Epithelial cell of prostate (primary cell): ENCODE measurements around the gene MIEN1.
"Not testable (repeated sequence)": the region's sequence is repeated elsewhere in the genome, so short reads cannot be mapped to it uniquely, and the experiment has no call there.

Source experiments
- DNase-seq: peaks from one replicate; pipeline ENCODE4 v3.0.0-alpha.2; 2011; ENCODE audit warnings: low read depth, low spot score
- H3K27ac ChIP-seq: fragments of 450-650 bp; 2 replicates; pipeline ENCODE4 v1.5.1; 2017; ENCODE audit warnings: mild to moderate bottlenecking

The MIEN1 gene

DNA sequence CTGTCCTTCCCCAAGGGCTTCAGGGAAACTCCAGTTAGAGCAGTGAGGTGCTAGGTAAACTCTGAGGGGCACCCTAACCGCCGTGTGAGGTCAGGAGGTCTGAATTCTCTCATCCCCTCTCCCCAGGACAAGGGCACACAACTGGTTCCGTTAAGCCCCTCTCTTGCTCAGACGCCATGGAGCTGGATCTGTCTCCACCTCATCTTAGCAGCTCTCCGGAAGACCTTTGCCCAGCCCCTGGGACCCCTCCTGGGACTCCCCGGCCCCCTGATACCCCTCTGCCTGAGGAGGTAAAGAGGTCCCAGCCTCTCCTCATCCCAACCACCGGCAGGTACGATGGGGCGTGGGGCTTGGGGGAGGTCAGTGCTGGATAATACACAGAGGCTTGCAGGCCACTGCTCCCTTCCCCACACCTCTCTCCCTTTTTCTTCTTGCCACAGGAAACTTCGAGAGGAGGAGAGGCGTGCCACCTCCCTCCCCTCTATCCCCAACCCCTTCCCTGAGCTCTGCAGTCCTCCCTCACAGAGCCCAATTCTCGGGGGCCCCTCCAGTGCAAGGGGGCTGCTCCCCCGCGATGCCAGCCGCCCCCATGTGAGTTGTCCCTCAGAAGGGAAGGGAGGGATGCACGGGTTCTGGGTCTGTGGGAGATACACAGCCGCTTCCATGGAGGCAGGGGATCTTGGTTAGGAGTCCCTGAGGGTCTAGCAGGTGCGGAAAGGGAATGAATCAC is 12.0 kb upstream of the MIEN1 start:
- peak overlapping the region; percentile 99 for H3K27ac ChIP-seq
- no peak for DNase-seq

- peak; percentile 87 for DNase-seq
- H3K27ac ChIP-seq, result peak overlapping the region; percentile 99
Observed at GRCh38 chr17:39740357-39741111, 10.2 kb upstream of the MIEN1 start.

- peak overlapping the region; percentile 99 for H3K27ac ChIP-seq
- no peak for DNase-seq
Observed at GRCh38 chr17:39739885-39740356, 9.6 kb upstream of the MIEN1 start.

DNA sequence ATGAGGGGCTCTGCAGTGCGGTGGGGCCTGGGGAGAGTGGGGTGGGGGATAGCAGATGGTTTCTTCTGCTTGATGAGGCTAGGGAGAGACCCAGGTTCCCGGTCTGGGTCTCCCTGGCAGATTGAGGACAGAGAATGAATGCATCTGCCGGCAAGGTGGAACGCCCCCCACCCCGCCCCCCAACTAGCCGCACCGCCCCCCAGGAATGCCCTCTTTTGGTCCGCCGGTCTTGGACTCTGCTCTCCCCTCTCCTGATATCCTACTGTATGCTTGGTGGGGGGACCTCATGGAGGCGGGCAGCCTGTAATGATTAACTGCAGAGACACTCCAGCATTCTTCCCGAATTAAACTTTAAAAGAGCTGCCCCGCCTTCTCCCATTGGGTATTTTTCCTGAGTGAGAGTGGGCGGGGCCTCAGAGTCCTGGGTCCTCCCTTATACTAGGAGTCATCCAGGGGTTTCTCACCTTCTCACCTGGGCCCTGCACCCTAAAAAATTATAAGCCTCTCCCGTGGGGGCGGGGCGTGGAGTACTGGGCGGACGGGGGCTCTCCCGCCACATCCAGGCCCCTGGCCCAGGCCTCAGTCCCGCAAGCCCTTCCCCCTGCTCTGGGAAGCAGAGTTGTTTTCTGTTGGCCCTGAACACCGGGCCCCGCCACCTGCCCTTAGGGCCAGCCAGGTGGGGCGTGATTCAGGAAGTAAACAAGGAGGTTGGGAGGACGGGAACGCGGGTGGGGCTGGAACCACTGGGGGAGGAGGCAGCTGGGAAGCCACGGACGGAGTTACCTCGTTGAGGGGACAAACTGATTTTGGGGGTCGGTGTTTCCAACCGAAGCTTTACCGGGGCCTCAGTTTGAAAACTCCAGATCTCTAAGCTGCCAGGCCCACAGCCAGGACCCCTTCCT is 8.9 kb upstream of the MIEN1 start:
- DNase-seq, result peak; percentile 67
- peak overlapping the region; percentile 99 for H3K27ac ChIP-seq

GRCh38 chr17:39738568-39738901 is 8.2 kb upstream of the MIEN1 start:
- peak overlapping the region; percentile 99 for H3K27ac ChIP-seq
- DNase-seq, result no peak

GRCh38 chr17:39737760-39738567 is 7.6 kb upstream of the MIEN1 start, which contains the start of gene GRB7:
Gene GRB7 (plus strand): TSS chr17:39737938. CDS start chr17:39742302, 4,364 bp downstream.
- DNase-seq, result no peak
- peak within 1 kb of the TSS; percentile 99 for H3K27ac ChIP-seq

- H3K27ac ChIP-seq, result peak overlapping the region; percentile 99
- no peak for DNase-seq
Observed at GRCh38 chr17:39737206-39737759, 7.0 kb upstream of the MIEN1 start.

- no peak overlapping the region for H3K27ac ChIP-seq
- DNase-seq, result no peak
Observed at GRCh38 chr17:39736319-39737165, 6.2 kb upstream of the MIEN1 start.

DNA sequence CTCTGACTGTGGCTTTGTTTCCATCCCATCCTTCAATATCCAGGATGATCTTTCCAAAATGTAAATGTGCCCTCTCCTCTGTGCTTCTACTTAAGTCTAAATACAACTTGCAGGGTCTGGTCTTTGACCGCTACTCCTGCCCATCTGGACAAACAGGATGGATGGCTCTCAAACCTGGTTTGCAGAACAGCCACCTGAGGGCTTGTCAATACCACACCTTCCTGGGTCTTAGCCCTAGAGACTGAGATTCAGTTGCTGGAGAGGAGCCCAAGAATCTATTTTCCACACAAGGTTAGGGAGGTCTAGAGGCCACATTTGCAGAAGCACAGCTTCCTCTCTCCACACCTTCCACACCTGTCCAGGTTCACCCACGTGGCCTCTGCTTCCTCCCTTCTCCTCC is 5.5 kb upstream of the MIEN1 start:
- no peak overlapping the region for H3K27ac ChIP-seq
- DNase-seq, result no peak

- H3K27ac ChIP-seq, result no peak overlapping the region
- no peak for DNase-seq
Observed at GRCh38 chr17:39732586-39732985, 2.3 kb upstream of the MIEN1 start.

- peak overlapping the region; percentile 61 for H3K27ac ChIP-seq
- no peak for DNase-seq
Observed at GRCh38 chr17:39729280-39729851, 966 bp downstream of the MIEN1 start.

DNA sequence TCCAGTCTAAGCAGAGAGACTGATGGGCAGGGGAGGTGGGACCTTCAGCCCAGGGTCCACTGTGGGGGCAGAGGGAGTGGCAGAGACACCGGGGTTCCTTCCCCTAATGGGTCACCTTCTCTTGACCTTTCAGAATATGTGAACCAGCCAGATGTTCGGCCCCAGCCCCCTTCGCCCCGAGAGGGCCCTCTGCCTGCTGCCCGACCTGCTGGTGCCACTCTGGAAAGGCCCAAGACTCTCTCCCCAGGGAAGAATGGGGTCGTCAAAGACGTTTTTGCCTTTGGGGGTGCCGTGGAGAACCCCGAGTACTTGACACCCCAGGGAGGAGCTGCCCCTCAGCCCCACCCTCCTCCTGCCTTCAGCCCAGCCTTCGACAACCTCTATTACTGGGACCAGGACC is 2.8 kb downstream of the MIEN1 start:
- no peak for DNase-seq
- no peak overlapping the region for H3K27ac ChIP-seq

DNA sequence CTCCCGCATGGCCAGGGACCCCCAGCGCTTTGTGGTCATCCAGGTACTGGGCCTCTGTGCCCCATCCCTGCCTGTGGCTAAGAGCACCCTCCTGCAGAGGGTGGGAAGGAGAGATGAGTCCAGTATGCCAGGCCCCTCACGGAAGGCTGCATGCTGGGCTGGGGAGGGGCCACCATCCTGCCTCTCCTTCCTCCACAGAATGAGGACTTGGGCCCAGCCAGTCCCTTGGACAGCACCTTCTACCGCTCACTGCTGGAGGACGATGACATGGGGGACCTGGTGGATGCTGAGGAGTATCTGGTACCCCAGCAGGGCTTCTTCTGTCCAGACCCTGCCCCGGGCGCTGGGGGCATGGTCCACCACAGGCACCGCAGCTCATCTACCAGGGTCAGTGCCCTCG is 3.7 kb downstream of the MIEN1 start:
- no peak overlapping the region for H3K27ac ChIP-seq
- DNase-seq, result no peak

GRCh38 chr17:39725923-39726322 is 4.4 kb downstream of the MIEN1 start:
- not testable (repeated sequence) for H3K27ac ChIP-seq, DNase-seq

DNA sequence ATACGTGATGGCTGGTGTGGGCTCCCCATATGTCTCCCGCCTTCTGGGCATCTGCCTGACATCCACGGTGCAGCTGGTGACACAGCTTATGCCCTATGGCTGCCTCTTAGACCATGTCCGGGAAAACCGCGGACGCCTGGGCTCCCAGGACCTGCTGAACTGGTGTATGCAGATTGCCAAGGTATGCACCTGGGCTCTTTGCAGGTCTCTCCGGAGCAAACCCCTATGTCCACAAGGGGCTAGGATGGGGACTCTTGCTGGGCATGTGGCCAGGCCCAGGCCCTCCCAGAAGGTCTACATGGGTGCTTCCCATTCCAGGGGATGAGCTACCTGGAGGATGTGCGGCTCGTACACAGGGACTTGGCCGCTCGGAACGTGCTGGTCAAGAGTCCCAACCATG is 5.6 kb downstream of the MIEN1 start:
- no peak for DNase-seq
- H3K27ac ChIP-seq, result no peak overlapping the region

DNA sequence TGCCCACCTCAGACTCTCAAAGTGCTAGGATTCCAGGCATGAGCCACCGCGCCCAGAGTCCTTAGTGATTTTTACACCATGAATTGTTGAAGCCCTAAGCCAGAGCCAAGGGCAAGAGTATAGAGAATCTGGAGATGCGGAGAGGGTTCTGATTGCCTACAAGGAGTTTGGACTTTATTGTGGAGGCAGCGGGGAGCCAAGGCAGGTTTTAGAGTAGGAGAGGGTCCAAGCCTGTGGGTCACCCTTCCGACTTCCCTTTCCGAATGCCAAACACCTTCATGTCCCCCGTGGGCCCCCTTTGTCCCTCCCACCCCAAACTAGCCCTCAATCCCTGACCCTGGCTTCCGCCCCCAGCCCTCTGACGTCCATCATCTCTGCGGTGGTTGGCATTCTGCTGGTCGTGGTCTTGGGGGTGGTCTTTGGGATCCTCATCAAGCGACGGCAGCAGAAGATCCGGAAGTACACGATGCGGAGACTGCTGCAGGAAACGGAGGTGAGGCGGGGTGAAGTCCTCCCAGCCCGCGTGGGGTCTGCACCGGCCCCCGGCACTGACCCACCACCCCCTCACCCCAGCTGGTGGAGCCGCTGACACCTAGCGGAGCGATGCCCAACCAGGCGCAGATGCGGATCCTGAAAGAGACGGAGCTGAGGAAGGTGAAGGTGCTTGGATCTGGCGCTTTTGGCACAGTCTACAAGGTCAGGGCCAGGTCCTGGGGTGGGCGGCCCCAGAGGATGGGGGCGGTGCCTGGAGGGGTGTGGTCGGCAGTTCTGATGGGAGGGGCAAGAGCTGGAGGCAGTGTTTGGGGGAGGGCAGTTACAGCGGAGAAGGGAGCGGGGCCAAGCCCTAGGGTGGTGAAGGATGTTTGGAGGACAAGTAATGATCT is 7.1 kb downstream of the MIEN1 start:
- no peak for DNase-seq
- no peak overlapping the region for H3K27ac ChIP-seq

GRCh38 chr17:39722104-39722503 is 8.2 kb downstream of the MIEN1 start:
- DNase-seq, result no peak
- no peak overlapping the region for H3K27ac ChIP-seq
